Liver (tissue), 9 donors: Measurements from ENCODE around the gene HACD4. TPM values are rescaled to one million over a fixed set of nuclear protein-coding genes. Genes with fewer than 3 reads are reported as not detected.

Experiments
- DNase-seq: peaks from one replicate; pipeline ENCODE4 v3.0.0-alpha.2; 2017; ENCODE audit warnings: low spot score
- H3K27ac ChIP-seq, 2 donors: one replicate each; pipeline ENCODE4 v1.7.0; 2013; ENCODE audit warnings: inconsistent platforms in 2 of 2, low read length in 2 of 2, control low read depth in 1 of 2, low read depth in 1 of 2, mild to moderate bottlenecking in 1 of 2
- H3K27me3 ChIP-seq, 4 donors: one replicate each; pipeline versions ENCODE4 v1.6.1 to v1.7.0; 2013; ENCODE audit warnings: low read length in 3 of 4, inconsistent platforms in 1 of 4, mild to moderate bottlenecking in 1 of 4, moderate library complexity in 1 of 4; ENCODE audit not compliant: control insufficient read depth in 4 of 4, insufficient read depth in 4 of 4
- H3K36me3 ChIP-seq, 4 donors: one replicate each; pipeline versions ENCODE4 v1.6.1 to v1.7.0; 2013; ENCODE audit warnings: low read length in 3 of 4, mild to moderate bottlenecking in 3 of 4, low read depth in 1 of 4, moderate library complexity in 1 of 4; ENCODE audit not compliant: control insufficient read depth in 4 of 4, insufficient read depth in 3 of 4
- H3K4me1 ChIP-seq, 4 donors: one replicate each; pipeline versions ENCODE4 v1.6.1 to v1.7.0; 2013; ENCODE audit warnings: low read length in 3 of 4, mild to moderate bottlenecking in 3 of 4, moderate library complexity in 1 of 4; ENCODE audit not compliant: control insufficient read depth in 4 of 4, insufficient read depth in 4 of 4
- H3K4me3 ChIP-seq, 3 donors: one replicate each; pipeline versions ENCODE4 v1.6.1 to v1.7.0; 2013; ENCODE audit warnings: low read length in 3 of 3, control low read depth in 1 of 3, low read depth in 1 of 3, mild to moderate bottlenecking in 1 of 3
- H3K9ac ChIP-seq, 2 donors: one replicate each; pipeline ENCODE4 v1.7.0; 2013; ENCODE audit warnings: low read length in 2 of 2, mild to moderate bottlenecking in 2 of 2, moderate library complexity in 2 of 2, control low read depth in 1 of 2, low read depth in 1 of 2
- H3K9me3 ChIP-seq, 4 donors: one replicate each; pipeline versions ENCODE4 v1.6.1 to v1.7.0; 2013; ENCODE audit warnings: low read length in 3 of 4; ENCODE audit not compliant: control insufficient read depth in 4 of 4
- EGR1 ChIP-seq, 2 donors: IDR thresholded peaks; 2 replicates each; pipeline ENCODE4 v1.6.1; 2016 to 2018; ENCODE audit warnings: antibody characterized with exemption in 2 of 2, low read depth in 2 of 2
- FOXA1 ChIP-seq: IDR thresholded peaks from 2 replicates; pipeline ENCODE4 v1.6.1; 2016; ENCODE audit warnings: antibody characterized with exemption
- FOXA2 ChIP-seq: IDR thresholded peaks from 2 replicates; pipeline ENCODE4 v1.6.1; 2016; ENCODE audit warnings: antibody characterized with exemption
- GABPA ChIP-seq, 2 donors: IDR thresholded peaks in 1 of 2; conservative IDR thresholded peaks in 1 of 2; 2 replicates each; pipeline ENCODE4 v1.6.1; 2016; ENCODE audit warnings: antibody characterized with exemption in 2 of 2, mild to moderate bottlenecking in 1 of 2, moderate library complexity in 1 of 2
- HNF4A ChIP-seq, 2 donors: conservative IDR thresholded peaks; 2 replicates each; pipeline ENCODE4 v1.6.1; 2016; ENCODE audit warnings: antibody characterized with exemption in 2 of 2, mild to moderate bottlenecking in 2 of 2
- HNF4G ChIP-seq: IDR thresholded peaks from 2 replicates; pipeline ENCODE4 v1.6.1; 2016; ENCODE audit warnings: antibody characterized with exemption
- JUND ChIP-seq, 2 donors: IDR thresholded peaks; 2 replicates each; pipeline ENCODE4 v1.6.1; 2016; ENCODE audit warnings: antibody characterized with exemption in 2 of 2
- NR2F2 ChIP-seq: IDR thresholded peaks from 2 replicates; pipeline ENCODE4 v1.6.1; 2016; ENCODE audit warnings: antibody characterized with exemption
- RAD21 ChIP-seq, 2 donors: IDR thresholded peaks; 2 replicates each; pipeline ENCODE4 v1.6.1; 2016; ENCODE audit warnings: antibody characterized with exemption in 2 of 2, mild to moderate bottlenecking in 2 of 2
- RXRA ChIP-seq, 2 donors: IDR thresholded peaks; 2 replicates each; pipeline ENCODE4 v1.6.1; 2017 to 2018; ENCODE audit warnings: antibody characterized with exemption in 2 of 2, mild to moderate bottlenecking in 1 of 2
- SP1 ChIP-seq: IDR thresholded peaks from 2 replicates; pipeline ENCODE4 v1.6.1; 2018; ENCODE audit warnings: antibody characterized with exemption, mild to moderate bottlenecking
- TAF1 ChIP-seq: conservative IDR thresholded peaks from 2 replicates; pipeline ENCODE4 v1.6.1; 2016; ENCODE audit warnings: antibody characterized with exemption, mild to moderate bottlenecking
- YY1 ChIP-seq: IDR thresholded peaks from 2 replicates; pipeline ENCODE4 v1.6.1; 2016; ENCODE audit warnings: antibody characterized with exemption, mild to moderate bottlenecking
- WGBS: extraction: QIAGEN DNeasy Blood & Tissue Kit; methylation state at CpG from one replicate; pipeline ENCODE4 v1.1.7; 2013; 5-methylcytosine and 5-hydroxymethylcytosine counted together
- polyA plus RNA-seq, 2 donors: library from polyadenylated mRNA; stranded (reverse) in 1 of 2; unstranded in 1 of 2; fragments of 200-250 nt in 1 of 2; fragments of >200 nt in 1 of 2; fragmentation: Nextera tagmentation in 1 of 2; extraction: Ambion mirVana in 1 of 2; gene quantifications; one replicate each; pipeline versions ENCODE4 v1.2.1 to v1.2.3, GENCODE V29; 2013 to 2015
- total RNA-seq, 2 donors: library from RNA; depleted of rRNA; stranded (reverse); fragments of >200 nt; gene quantifications; one replicate each; pipeline ENCODE4 v1.2.3, GENCODE V29; 2014
- TF ChIP-seq, protein P1 (sequence below): IDR thresholded peaks from 2 replicates; pipeline ENCODE4 v1.6.1; 2016; ENCODE audit warnings: antibody characterized with exemption
- TF ChIP-seq, protein P2 (sequence below): IDR thresholded peaks from 2 replicates; pipeline ENCODE4 v1.6.1; 2016; ENCODE audit warnings: antibody characterized with exemption
- TF ChIP-seq, protein P3 (sequence below): IDR thresholded peaks from 2 replicates; pipeline ENCODE4 v1.6.1; 2016; ENCODE audit warnings: antibody characterized with exemption, mild to moderate bottlenecking
- TF ChIP-seq, protein P4 (sequence below): fragments of 150-350 bp; IDR thresholded peaks from 2 replicates; pipeline ENCODE4 v1.5.1; 2017; ENCODE audit warnings: improper control_type of control experiment, low read depth, low read length; ENCODE audit not compliant: missing input control
- TF ChIP-seq, protein P5 (sequence below): IDR thresholded peaks from 2 replicates; pipeline ENCODE4 v1.6.1; 2016; ENCODE audit warnings: antibody characterized with exemption
- donor health status: healthy.
- donor health status: healthy.
- donor health status: healthy.
- donor health status: healthy.
- donor health status: healthy.

The HACD4 gene
- total and polyA plus RNA-seq, 4 donors: 0.25 to 2.2 (median 0.49) TPM

DNA sequence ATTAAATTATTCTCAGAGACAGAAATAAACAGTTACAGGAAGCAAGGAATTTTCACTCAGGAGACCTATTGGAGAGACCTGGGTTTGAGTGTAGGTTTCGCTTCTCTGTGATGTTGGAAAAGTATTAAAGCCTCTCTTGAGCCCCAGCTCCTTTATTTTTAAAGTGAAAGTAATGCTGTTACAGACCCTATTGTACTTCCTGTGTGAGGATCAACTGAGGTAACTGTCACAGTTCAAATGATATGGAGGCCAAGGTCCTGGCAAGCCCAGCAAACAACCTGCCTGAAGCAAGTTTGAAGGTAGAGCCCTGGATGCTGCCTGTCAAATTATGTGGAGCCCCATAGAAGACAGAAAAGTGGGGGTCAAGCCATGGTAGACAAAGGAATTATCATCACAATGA, 7.9 kb upstream of the HACD4 start:
- Histone ChIP-seq H3K27ac (no peak overlapping the region), H3K4me1 (no peaks in the 10 kb centered on the region), H3K9ac (no peak overlapping the region), H3K4me3 (no peak overlapping the region), H3K36me3 (no peaks in the 10 kb centered on the region), H3K9me3 (no peaks in the 10 kb centered on the region), H3K27me3 (no peaks in the 10 kb centered on the region)
- no peak for DNase-seq
- WGBS: 94% methylated on average over 1 of the region's 1 CpG
- no peak for TF ChIP-seq SP1
- TF ChIP-seq, protein P1, sequence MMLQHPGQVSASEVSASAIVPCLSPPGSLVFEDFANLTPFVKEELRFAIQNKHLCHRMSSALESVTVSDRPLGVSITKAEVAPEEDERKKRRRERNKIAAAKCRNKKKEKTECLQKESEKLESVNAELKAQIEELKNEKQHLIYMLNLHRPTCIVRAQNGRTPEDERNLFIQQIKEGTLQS: no peak
- no peak for TF ChIP-seq FOXA1
- TF ChIP-seq GABPA (IDR thresholded peaks at IDR 0.05 in 1 of 2, conservative IDR thresholded peaks at IDR 0.05 in 1 of 2): no peak

DNA sequence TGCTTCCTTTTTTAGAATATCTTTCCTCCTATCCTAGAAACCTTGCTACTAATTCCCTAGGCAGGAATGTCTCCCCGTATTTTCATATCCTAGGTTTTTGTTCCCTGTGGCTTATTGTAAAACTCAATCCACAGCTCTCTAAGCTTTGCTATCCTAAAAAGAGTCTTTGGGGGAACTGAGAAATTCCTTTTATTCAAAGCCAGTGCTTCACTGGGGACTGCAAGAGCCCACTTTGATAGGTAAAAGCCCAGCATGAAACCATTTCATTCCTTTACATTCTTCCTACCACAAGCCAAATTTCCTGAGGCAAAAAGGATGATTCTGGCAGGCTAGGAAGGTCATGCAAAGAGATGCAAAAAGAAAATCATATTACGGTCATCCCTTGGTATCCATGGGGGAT, 5.8 kb upstream of the HACD4 start:
- Histone ChIP-seq H3K36me3 (no peaks in the 10 kb centered on the region), H3K27ac (no peak overlapping the region), H3K27me3 (no peaks in the 10 kb centered on the region), H3K4me3 (no peak overlapping the region), H3K4me1 (no peaks in the 10 kb centered on the region), H3K9me3 (no peaks in the 10 kb centered on the region), H3K9ac (no peak overlapping the region)
- DNase-seq: no peak
- TF ChIP-seq, protein P2, sequence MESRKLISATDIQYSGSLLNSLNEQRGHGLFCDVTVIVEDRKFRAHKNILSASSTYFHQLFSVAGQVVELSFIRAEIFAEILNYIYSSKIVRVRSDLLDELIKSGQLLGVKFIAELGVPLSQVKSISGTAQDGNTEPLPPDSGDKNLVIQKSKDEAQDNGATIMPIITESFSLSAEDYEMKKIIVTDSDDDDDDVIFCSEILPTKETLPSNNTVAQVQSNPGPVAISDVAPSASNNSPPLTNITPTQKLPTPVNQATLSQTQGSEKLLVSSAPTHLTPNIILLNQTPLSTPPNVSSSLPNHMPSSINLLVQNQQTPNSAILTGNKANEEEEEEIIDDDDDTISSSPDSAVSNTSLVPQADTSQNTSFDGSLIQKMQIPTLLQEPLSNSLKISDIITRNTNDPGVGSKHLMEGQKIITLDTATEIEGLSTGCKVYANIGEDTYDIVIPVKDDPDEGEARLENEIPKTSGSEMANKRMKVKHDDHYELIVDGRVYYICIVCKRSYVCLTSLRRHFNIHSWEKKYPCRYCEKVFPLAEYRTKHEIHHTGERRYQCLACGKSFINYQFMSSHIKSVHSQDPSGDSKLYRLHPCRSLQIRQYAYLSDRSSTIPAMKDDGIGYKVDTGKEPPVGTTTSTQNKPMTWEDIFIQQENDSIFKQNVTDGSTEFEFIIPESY: no peak
- TF ChIP-seq TAF1 (no peak), FOXA2 (no peak), YY1 (no peak), JUND (IDR thresholded peaks at IDR 0.05) (no peak), GABPA (IDR thresholded peaks at IDR 0.05 in 1 of 2, conservative IDR thresholded peaks at IDR 0.05 in 1 of 2) (no peak), HNF4A (conservative IDR thresholded peaks at IDR 0.05) (no peak), HNF4G (no peak), EGR1 (IDR thresholded peaks at IDR 0.05; ENCODE audit: low read depth in 2 of 2) (no peak), RAD21 (IDR thresholded peaks at IDR 0.05) (no peak), NR2F2 (no peak), RXRA (IDR thresholded peaks at IDR 0.05) (no peak)
- TF ChIP-seq, protein P1: no peak
- TF ChIP-seq, protein P3, sequence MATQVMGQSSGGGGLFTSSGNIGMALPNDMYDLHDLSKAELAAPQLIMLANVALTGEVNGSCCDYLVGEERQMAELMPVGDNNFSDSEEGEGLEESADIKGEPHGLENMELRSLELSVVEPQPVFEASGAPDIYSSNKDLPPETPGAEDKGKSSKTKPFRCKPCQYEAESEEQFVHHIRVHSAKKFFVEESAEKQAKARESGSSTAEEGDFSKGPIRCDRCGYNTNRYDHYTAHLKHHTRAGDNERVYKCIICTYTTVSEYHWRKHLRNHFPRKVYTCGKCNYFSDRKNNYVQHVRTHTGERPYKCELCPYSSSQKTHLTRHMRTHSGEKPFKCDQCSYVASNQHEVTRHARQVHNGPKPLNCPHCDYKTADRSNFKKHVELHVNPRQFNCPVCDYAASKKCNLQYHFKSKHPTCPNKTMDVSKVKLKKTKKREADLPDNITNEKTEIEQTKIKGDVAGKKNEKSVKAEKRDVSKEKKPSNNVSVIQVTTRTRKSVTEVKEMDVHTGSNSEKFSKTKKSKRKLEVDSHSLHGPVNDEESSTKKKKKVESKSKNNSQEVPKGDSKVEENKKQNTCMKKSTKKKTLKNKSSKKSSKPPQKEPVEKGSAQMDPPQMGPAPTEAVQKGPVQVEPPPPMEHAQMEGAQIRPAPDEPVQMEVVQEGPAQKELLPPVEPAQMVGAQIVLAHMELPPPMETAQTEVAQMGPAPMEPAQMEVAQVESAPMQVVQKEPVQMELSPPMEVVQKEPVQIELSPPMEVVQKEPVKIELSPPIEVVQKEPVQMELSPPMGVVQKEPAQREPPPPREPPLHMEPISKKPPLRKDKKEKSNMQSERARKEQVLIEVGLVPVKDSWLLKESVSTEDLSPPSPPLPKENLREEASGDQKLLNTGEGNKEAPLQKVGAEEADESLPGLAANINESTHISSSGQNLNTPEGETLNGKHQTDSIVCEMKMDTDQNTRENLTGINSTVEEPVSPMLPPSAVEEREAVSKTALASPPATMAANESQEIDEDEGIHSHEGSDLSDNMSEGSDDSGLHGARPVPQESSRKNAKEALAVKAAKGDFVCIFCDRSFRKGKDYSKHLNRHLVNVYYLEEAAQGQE: no peak
- TF ChIP-seq, protein P4, sequence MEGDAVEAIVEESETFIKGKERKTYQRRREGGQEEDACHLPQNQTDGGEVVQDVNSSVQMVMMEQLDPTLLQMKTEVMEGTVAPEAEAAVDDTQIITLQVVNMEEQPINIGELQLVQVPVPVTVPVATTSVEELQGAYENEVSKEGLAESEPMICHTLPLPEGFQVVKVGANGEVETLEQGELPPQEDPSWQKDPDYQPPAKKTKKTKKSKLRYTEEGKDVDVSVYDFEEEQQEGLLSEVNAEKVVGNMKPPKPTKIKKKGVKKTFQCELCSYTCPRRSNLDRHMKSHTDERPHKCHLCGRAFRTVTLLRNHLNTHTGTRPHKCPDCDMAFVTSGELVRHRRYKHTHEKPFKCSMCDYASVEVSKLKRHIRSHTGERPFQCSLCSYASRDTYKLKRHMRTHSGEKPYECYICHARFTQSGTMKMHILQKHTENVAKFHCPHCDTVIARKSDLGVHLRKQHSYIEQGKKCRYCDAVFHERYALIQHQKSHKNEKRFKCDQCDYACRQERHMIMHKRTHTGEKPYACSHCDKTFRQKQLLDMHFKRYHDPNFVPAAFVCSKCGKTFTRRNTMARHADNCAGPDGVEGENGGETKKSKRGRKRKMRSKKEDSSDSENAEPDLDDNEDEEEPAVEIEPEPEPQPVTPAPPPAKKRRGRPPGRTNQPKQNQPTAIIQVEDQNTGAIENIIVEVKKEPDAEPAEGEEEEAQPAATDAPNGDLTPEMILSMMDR: no peak
- TF ChIP-seq, protein P5, sequence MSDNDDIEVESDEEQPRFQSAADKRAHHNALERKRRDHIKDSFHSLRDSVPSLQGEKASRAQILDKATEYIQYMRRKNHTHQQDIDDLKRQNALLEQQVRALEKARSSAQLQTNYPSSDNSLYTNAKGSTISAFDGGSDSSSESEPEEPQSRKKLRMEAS: no peak
- WGBS: 91% methylated on average over 2 of the region's 2 CpGs
